ENCODE data around the gene FAM13A.

The FAM13A gene

GRCh38 chr4:89039730-89040338 is 17.2 kb downstream of the FAM13A start:
- Histone ChIP-seq H3K27me3 (replicated peaks) (no peaks in the 10 kb centered on the region), H3K36me3 (replicated peaks) (no peaks in the 10 kb centered on the region), H3K4me3 (ENCODE audit: low read depth, low read length) (no peak overlapping the region), H3K27ac (no peak overlapping the region)
- no peak for DNase-seq
- TF ChIP-seq CTCF (IDR thresholded peaks at IDR 0.05; ENCODE audit: low read depth, low read length, missing control alignments), result no peak
- in situ Hi-C loops (cut with HindIII; ENCODE audit: low pct_ligation_motif_present, low sequenced_read_pairs), result no loop called here

DNA sequence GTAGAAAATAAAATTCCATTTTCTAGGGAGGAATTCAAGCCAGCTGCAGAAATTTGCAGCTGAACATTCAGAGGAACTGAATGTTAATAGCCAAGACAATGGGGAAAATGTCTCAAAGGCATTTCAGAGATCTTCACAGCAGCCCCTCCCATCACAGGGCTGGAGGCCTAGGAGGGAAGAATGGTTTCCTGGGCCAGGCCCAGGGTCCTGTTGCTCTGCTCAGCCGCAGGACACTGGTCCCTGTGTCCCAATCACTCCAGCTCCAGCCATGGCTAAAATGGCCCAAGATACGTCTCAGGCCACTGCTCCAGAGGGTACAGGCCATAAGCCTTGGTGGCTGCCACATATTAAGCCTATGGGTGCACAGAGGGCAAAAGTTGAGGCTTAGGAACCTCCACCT is 20.4 kb downstream of the FAM13A start:
- no peak for TF ChIP-seq CTCF (IDR thresholded peaks at IDR 0.05; ENCODE audit: low read depth, low read length, missing control alignments)
- H3K27ac ChIP-seq, result no peak overlapping the region
- no peaks in the 10 kb centered on the region for H3K27me3 ChIP-seq (replicated peaks)
- DNase-seq, result no peak
- H3K36me3 ChIP-seq (replicated peaks), result no peaks in the 10 kb centered on the region
- H3K4me3 ChIP-seq (ENCODE audit: low read depth, low read length), result no peak overlapping the region
- in situ Hi-C loops (cut with HindIII; ENCODE audit: low pct_ligation_motif_present, low sequenced_read_pairs), result no loop called here

DNA sequence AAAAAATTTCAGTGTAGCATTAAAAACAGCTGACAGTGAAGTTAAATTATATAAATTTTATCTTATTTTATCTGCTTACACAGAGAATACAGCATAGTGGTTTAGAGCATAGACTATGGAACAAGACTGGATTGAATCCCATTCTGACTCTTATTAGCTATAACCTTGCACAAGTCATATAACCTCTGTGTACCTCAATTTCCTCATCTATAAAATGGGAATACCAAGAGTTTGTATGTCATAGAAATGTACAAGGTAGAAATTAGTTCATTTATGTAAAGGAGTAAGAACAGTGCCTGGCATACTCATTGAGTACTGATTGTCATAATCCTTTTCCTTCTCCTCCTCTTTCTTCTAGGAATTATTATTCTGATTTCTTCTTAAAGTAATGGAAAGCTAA is 25.7 kb downstream of the FAM13A start:
- H3K27ac ChIP-seq, result no peak overlapping the region
- H3K27me3 ChIP-seq (replicated peaks), result no peaks in the 10 kb centered on the region
- H3K4me3 ChIP-seq (ENCODE audit: low read depth, low read length), result no peak overlapping the region
- H3K36me3 ChIP-seq (replicated peaks), result no peaks in the 10 kb centered on the region
- DNase-seq, result no peak
- no peak for TF ChIP-seq CTCF (IDR thresholded peaks at IDR 0.05; ENCODE audit: low read depth, low read length, missing control alignments)
- in situ Hi-C loops (cut with HindIII; ENCODE audit: low pct_ligation_motif_present, low sequenced_read_pairs), result no loop called here

DNA sequence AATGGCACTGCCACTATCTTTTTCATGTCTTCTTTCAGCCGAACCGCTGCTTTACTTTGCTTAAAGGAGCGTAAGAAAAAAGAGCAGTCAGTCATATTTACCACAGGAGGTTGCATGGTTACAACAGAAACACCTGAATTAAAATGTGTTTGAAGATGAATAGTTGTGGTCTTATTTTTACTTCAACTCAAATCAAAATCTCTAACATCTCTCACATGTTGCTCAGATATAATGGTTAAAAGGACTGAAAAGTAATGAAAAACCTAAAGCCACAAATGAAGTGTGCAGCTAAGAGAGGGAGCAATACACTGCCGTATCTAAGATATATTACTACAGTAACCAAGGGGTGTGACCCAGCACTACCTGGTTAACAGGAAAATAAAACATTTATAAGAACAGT is 27.4 kb downstream of the FAM13A start:
- in situ Hi-C loops (cut with HindIII; ENCODE audit: low pct_ligation_motif_present, low sequenced_read_pairs), result no loop called here
- Histone ChIP-seq H3K4me3 (ENCODE audit: low read depth, low read length) (no peak overlapping the region), H3K27ac (no peak overlapping the region), H3K27me3 (replicated peaks) (no peaks in the 10 kb centered on the region), H3K36me3 (replicated peaks) (no peaks in the 10 kb centered on the region)
- TF ChIP-seq CTCF (IDR thresholded peaks at IDR 0.05; ENCODE audit: low read depth, low read length, missing control alignments), result no peak
- no peak for DNase-seq

GRCh38 chr4:89026542-89026941 is 30.4 kb downstream of the FAM13A start:
- no peaks in the 10 kb centered on the region for H3K36me3 ChIP-seq (replicated peaks)
- no peak for TF ChIP-seq CTCF (IDR thresholded peaks at IDR 0.05; ENCODE audit: low read depth, low read length, missing control alignments)
- no peak overlapping the region for H3K4me3 ChIP-seq (ENCODE audit: low read depth, low read length)
- H3K27ac ChIP-seq, result no peak overlapping the region
- in situ Hi-C loops (cut with HindIII; ENCODE audit: low pct_ligation_motif_present, low sequenced_read_pairs), result no loop called here
- no peaks in the 10 kb centered on the region for H3K27me3 ChIP-seq (replicated peaks)
- no peak for DNase-seq

DNA sequence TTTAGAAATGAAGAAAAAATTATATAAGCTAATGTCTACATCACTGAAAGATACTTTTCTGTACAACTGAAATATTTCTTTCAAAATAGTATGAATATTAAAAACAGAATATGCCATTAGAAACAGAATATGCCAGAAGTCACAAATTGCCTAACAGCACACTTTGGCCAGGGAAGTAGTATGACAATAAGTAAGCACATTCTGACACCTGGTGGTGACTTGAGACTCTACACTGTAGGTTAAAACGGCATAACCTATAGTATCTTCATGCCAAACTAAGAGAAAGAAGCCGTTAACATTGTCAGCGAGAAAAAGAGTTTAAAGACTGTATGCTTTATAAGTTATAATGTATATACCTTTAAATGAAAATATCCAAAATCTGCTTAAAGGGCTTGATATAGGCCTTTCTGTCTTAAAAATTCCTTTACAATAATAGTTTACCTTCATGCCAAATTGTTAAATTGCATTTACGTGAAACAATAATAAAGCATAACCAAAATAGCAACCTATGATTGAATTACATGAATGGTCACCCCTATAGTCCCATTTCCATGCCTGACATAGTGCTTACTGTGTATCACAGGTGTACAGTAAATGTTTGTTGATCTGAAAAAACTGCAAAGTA is 32.8 kb downstream of the FAM13A start:
- no peaks in the 10 kb centered on the region for H3K27me3 ChIP-seq (replicated peaks)
- peak; percentile 73 for DNase-seq
- H3K4me3 ChIP-seq (ENCODE audit: low read depth, low read length), result no peak overlapping the region
- in situ Hi-C loops (cut with HindIII; ENCODE audit: low pct_ligation_motif_present, low sequenced_read_pairs), result loop anchor here (25.0 kb wide), 1 partner anchor 212 kb away; no protein-coding TSS in a partner anchor
- H3K27ac ChIP-seq, result no peak overlapping the region
- no peaks in the 10 kb centered on the region for H3K36me3 ChIP-seq (replicated peaks)
- peak; percentile 68 for TF ChIP-seq CTCF (IDR thresholded peaks at IDR 0.05; ENCODE audit: low read depth, low read length, missing control alignments)
